ENCODE results near the gene CH25H.

CH25H gene

DNA sequence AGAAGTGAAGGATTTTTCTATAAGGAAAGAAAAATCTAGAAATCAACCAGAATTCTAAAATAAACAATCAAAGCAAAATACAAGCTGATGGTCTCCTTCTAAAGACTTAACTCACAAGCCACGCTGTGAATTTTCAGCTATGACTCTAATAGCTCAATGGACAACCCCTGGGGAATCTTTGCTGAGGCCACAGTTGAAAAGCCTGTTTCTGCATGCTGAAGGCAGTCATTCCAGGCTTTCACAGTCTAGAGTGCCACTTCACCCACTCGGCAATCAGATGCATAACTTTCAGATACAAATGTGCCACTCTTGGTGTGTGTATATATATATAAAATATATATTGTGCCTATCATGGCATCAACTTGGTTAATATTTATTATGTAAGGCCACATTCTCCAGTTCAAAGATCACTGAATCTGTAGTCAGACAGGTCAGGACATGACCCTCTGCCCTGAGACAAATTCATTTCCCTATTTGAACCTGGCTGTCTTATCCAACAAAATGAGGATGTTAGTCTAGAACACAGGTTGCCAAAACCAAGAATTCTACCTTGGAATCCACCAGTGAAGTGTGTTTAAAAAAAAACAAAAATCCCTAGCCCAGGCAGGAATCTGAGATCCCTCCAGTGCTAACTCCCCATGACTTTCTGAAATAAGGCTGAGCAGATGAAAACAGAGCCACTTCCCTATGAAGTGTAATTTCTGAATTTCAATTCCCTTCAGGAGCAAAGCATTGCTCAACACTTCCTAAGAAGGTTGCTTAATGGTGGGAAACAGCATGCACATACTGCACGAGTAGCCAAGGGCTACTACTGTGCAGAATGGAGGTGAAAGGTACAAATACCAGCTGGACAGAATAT, 34.6 kb upstream of the CH25H start:
- H3K4me3 ChIP-seq (ENCODE audit: low read depth, low read length), result no peak overlapping the region
- peak; percentile 22 for DNase-seq (ENCODE audit: low read depth)
- TF ChIP-seq MYC (IDR thresholded peaks at IDR 0.05; ENCODE audit: low read depth, low read length) (no peak), POLR2A (IDR thresholded peaks at IDR 0.05; ENCODE audit: extremely low read depth, insufficient read length) (no peak), CTCF (IDR thresholded peaks at IDR 0.05; ENCODE audit: low read depth, low read length) (no peak)
- TF ChIP-seq, protein P1, sequence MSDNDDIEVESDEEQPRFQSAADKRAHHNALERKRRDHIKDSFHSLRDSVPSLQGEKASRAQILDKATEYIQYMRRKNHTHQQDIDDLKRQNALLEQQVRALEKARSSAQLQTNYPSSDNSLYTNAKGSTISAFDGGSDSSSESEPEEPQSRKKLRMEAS (IDR thresholded peaks at IDR 0.05; ENCODE audit: low read depth, low read length), result no peak

GRCh38 chr10:89241026-89241425, 33.9 kb upstream of the CH25H start:
- no peak for DNase-seq (ENCODE audit: low read depth)
- no peak overlapping the region for H3K4me3 ChIP-seq (ENCODE audit: low read depth, low read length)
- TF ChIP-seq CTCF (IDR thresholded peaks at IDR 0.05; ENCODE audit: low read depth, low read length), result no peak
- TF ChIP-seq, protein P1 (IDR thresholded peaks at IDR 0.05; ENCODE audit: low read depth, low read length), result no peak
- TF ChIP-seq MYC (IDR thresholded peaks at IDR 0.05; ENCODE audit: low read depth, low read length), result no peak
- TF ChIP-seq POLR2A (IDR thresholded peaks at IDR 0.05; ENCODE audit: extremely low read depth, insufficient read length), result no peak

- TF ChIP-seq MYC (IDR thresholded peaks at IDR 0.05; ENCODE audit: low read depth, low read length) (no peak), POLR2A (IDR thresholded peaks at IDR 0.05; ENCODE audit: extremely low read depth, insufficient read length) (no peak), CTCF (IDR thresholded peaks at IDR 0.05; ENCODE audit: low read depth, low read length) (no peak)
- TF ChIP-seq, protein P1 (IDR thresholded peaks at IDR 0.05; ENCODE audit: low read depth, low read length), result no peak
- DNase-seq (ENCODE audit: low read depth), result no peak
- no peak overlapping the region for H3K4me3 ChIP-seq (ENCODE audit: low read depth, low read length)
These were observed 33.4 kb upstream of the CH25H start for GRCh38 chr10:89240519-89240918.

DNA sequence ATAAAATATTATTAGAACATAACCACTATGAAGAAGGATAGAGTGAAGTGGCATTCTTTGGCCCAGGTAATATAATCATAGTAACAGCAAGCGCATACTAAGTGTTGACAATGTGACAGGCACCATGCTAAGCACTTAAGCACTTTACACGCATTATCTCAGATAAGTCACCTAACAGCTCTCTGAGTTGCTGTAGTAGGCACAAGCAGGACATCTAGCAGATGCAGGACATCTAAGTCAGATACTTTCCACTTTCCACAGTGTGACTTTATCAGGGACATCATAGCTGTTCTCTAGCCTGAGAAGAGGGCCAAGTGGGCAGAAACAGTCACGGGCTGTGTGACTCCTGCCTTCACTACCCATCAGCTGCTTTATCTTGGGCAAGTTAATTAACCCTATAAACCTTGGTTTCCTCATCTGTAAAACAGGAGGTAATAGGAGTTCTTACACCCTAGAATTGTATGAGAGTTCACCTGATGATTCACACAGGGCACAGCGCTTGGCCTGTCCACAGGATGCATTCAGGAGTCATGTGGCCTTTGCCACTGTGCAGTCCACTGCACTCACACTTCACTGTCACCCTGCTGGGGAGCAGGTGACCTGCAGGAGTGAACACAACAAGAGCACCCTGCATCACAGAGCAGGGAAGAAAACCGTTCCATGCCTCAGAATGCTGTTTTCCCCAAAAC, 32.0 kb upstream of the CH25H start:
- DNase-seq (ENCODE audit: low read depth), result no peak
- H3K4me3 ChIP-seq (ENCODE audit: low read depth, low read length), result no peak overlapping the region
- TF ChIP-seq MYC (IDR thresholded peaks at IDR 0.05; ENCODE audit: low read depth, low read length), result no peak
- TF ChIP-seq, protein P1 (IDR thresholded peaks at IDR 0.05; ENCODE audit: low read depth, low read length), result no peak
- TF ChIP-seq POLR2A (IDR thresholded peaks at IDR 0.05; ENCODE audit: extremely low read depth, insufficient read length), result no peak
- TF ChIP-seq CTCF (IDR thresholded peaks at IDR 0.05; ENCODE audit: low read depth, low read length), result no peak

- H3K4me3 ChIP-seq (ENCODE audit: low read depth, low read length), result no peak overlapping the region
- no peak for TF ChIP-seq CTCF (IDR thresholded peaks at IDR 0.05; ENCODE audit: low read depth, low read length)
- TF ChIP-seq MYC (IDR thresholded peaks at IDR 0.05; ENCODE audit: low read depth, low read length), result no peak
- TF ChIP-seq POLR2A (IDR thresholded peaks at IDR 0.05; ENCODE audit: extremely low read depth, insufficient read length), result no peak
- TF ChIP-seq, protein P1 (IDR thresholded peaks at IDR 0.05; ENCODE audit: low read depth, low read length), result no peak
- no peak for DNase-seq (ENCODE audit: low read depth)
These were observed 30.7 kb upstream of the CH25H start for GRCh38 chr10:89237849-89238248.
